Keratinocyte (primary cell): ENCODE data around the gene GRIN1. TPM values are rescaled to one million over a fixed set of nuclear protein-coding genes. Genes with fewer than 3 reads are reported as not detected.

Experiments
- DNase-seq: peaks from one replicate; pipeline ENCODE4 v3.0.0-alpha.2; 2011; ENCODE audit warnings: low read depth, missing footprints, low spot score
- FAIRE-seq: peaks from 2 replicates; lab custom pipeline; 2011; peaks lifted over from hg19 to GRCh38; lab: Jason Lieb, UNC
- H2AFZ ChIP-seq: 2 replicates; pipeline ENCODE4 v1.6.0; 2012; ENCODE audit warnings: low read length, control low read depth, inconsistent platforms; ENCODE audit not compliant: control insufficient read depth
- H3K27ac ChIP-seq: 2 replicates; pipeline ENCODE4 v1.5.1; 2011; ENCODE audit warnings: low read length; ENCODE audit not compliant: control insufficient read depth, insufficient read depth
- H3K27me3 ChIP-seq: 3 replicates; pipeline ENCODE4 v1.6.0; 2011; ENCODE audit warnings: low read length; ENCODE audit not compliant: control insufficient read depth, insufficient read depth; ENCODE audit errors: extremely low read depth
- H3K36me3 ChIP-seq, 2 experiments: 2 replicates in 1 of 2; 3 replicates in 1 of 2; pipeline ENCODE4 v1.5.1; 2011; ENCODE audit warnings: low read length in 2 of 2, mild to moderate bottlenecking in 1 of 2; ENCODE audit not compliant: control insufficient read depth in 2 of 2, insufficient read depth in 2 of 2; ENCODE audit errors: extremely low read depth in 1 of 2
- H3K4me1 ChIP-seq: 3 replicates; pipeline ENCODE4 v1.5.1; 2011; ENCODE audit warnings: low read length; ENCODE audit not compliant: control insufficient read depth, insufficient read depth; ENCODE audit errors: extremely low read depth
- H3K4me2 ChIP-seq: 3 replicates; pipeline ENCODE4 v1.6.0; 2011; ENCODE audit warnings: low read depth, low read length; ENCODE audit not compliant: control insufficient read depth, insufficient read depth; ENCODE audit errors: extremely low read depth
- H3K4me3 ChIP-seq, 3 experiments: fragments of 200-600 bp in 1 of 3; sonication (generic) in 1 of 3; 2 replicates in 2 of 3; 3 replicates in 1 of 3; pipeline ENCODE4 v1.5.1; 2011 to 2016; ENCODE audit warnings: low read length in 3 of 3, mild to moderate bottlenecking in 3 of 3, control low read depth in 2 of 3, inconsistent platforms in 1 of 3, low read depth in 1 of 3, mixed read lengths in 1 of 3, mixed run types in 1 of 3, moderate library complexity in 1 of 3; ENCODE audit not compliant: control insufficient read depth in 2 of 3, insufficient read depth in 2 of 3; ENCODE audit errors: extremely low read depth in 1 of 3
- H3K79me2 ChIP-seq: 2 replicates; pipeline ENCODE4 v1.6.0; 2012; ENCODE audit warnings: low read length; ENCODE audit not compliant: control insufficient read depth, insufficient read depth
- H3K9ac ChIP-seq: 3 replicates; pipeline ENCODE4 v1.6.0; 2011; ENCODE audit warnings: low read length; ENCODE audit not compliant: control insufficient read depth, insufficient read depth; ENCODE audit errors: extremely low read depth
- H3K9me1 ChIP-seq: 3 replicates; pipeline ENCODE4 v1.6.0; 2011; ENCODE audit warnings: low read length; ENCODE audit not compliant: control insufficient read depth, insufficient read depth; ENCODE audit errors: extremely low read depth
- H3K9me3 ChIP-seq: 2 replicates; pipeline ENCODE4 v1.5.1; 2012; ENCODE audit warnings: low read depth, low read length; ENCODE audit not compliant: control insufficient read depth
- H4K20me1 ChIP-seq: 3 replicates; pipeline ENCODE4 v1.6.0; 2011; ENCODE audit warnings: low read length; ENCODE audit not compliant: control insufficient read depth, insufficient read depth; ENCODE audit errors: extremely low read depth
- CTCF ChIP-seq, 3 experiments: IDR thresholded peaks in 1 of 3; conservative IDR thresholded peaks in 1 of 3; optimal IDR thresholded peaks in 1 of 3; 2 replicates in 2 of 3; 3 replicates in 1 of 3; pipeline versions ENCODE3 to v1.5.1; 2011; ENCODE audit warnings: low read length in 3 of 3, mild to moderate bottlenecking in 3 of 3, moderate library complexity in 2 of 3, control low read depth in 1 of 3, inconsistent platforms in 1 of 3; ENCODE audit not compliant: insufficient read depth in 2 of 3; ENCODE audit errors: extremely low read depth in 1 of 3
- EZH2 ChIP-seq: IDR thresholded peaks from one replicate; pipeline ENCODE4 v1.6.1; 2012; ENCODE audit warnings: inconsistent platforms, mild to moderate bottlenecking, low read length, moderate library complexity
- dilution Hi-C: fragments of 300-500 bp; cut with MboI; formaldehyde crosslinking; loops from one replicate; pipeline ENCODE4 v1.7.0; 2020; ENCODE audit warnings: low sequenced_read_pairs; ENCODE audit not compliant: extremely low pct_ligation_motif_present
- polyA plus RNA-seq, 5 experiments: library from polyadenylated mRNA; depleted of rRNA in 3 of 5; stranded (reverse) in 3 of 5; stranded (forward) in 1 of 5; unstranded in 1 of 5; fragments of >200 nt; gene quantifications; 1 replicate in 1 of 5; 2 replicates in 3 of 5; 3 replicates in 1 of 5; pipeline versions ENCODE4 v1.2.1 to v1.2.3, GENCODE V29; 2011 to 2012; ENCODE audit warnings: missing spikeins in 2 of 5, low read depth in 1 of 5, low replicate concordance in 1 of 5

Gene GRIN1
- polyA plus RNA-seq, 1 donor (not counting 4 experiments of a cell fraction or from before 2014, with no cell fraction given), result 0.03 TPM

- Histone ChIP-seq H3K9me1 (no peaks in the 10 kb centered on the region), H3K4me2 (no peak overlapping the region), H3K79me2 (no peaks in the 10 kb centered on the region), H4K20me1 (peaks cover 3% of the 10 kb centered on the region), H3K4me1 (no peaks in the 10 kb centered on the region), H2AFZ (no peak overlapping the region), H3K9ac (no peak overlapping the region), H3K27me3 (peaks cover 85% of the 10 kb centered on the region), H3K4me3 (no peak overlapping the region), H3K27ac (no peak overlapping the region), H3K36me3 (no peaks in the 10 kb centered on the region), H3K9me3 (no peaks in the 10 kb centered on the region)
- DNase-seq, result no peak
- FAIRE-seq, result no peak
- dilution Hi-C loops, result no loop called here
- TF ChIP-seq EZH2, result no peak
Measured at GRCh38 chr9:137165250-137165836, 26.4 kb downstream of the GRIN1 start.

- no peaks in the 10 kb centered on the region for H3K9me1 ChIP-seq
- H4K20me1 ChIP-seq, result peaks cover 4% of the 10 kb centered on the region
- H3K4me1 ChIP-seq, result no peaks in the 10 kb centered on the region
- H2AFZ ChIP-seq, result no peak overlapping the region
- DNase-seq (no peak), FAIRE-seq (no peak)
- H3K9ac ChIP-seq, result no peak overlapping the region
- H3K79me2 ChIP-seq, result no peaks in the 10 kb centered on the region
- H3K27ac ChIP-seq, result no peak overlapping the region
- TF ChIP-seq EZH2 (peak; percentile 73), CTCF (optimal IDR thresholded peaks at IDR 0.05 in 1 of 3, IDR thresholded peaks at IDR 0.05 in 1 of 3, conservative IDR thresholded peaks at IDR 0.05 in 1 of 3; ENCODE audit: extremely low read depth in 1 of 3, insufficient read depth in 2 of 3, low read length in 3 of 3) (no peak)
- H3K27me3 ChIP-seq, result peaks cover 87% of the 10 kb centered on the region
- no peak overlapping the region for H3K4me3 ChIP-seq
- H3K9me3 ChIP-seq, result no peaks in the 10 kb centered on the region
- dilution Hi-C loops, result no loop called here
- H3K36me3 ChIP-seq, result no peaks in the 10 kb centered on the region
- H3K4me2 ChIP-seq, result no peak overlapping the region
Measured at GRCh38 chr9:137166380-137167229, 27.7 kb downstream of the GRIN1 start.
